GM10266 (cell line): ENCODE measurements around the gene CDYL.

ENCODE experiments used
- DNase-seq: peaks from one replicate; pipeline ENCODE4 v3.0.0; 2012; ENCODE audit errors: extremely low spot score
- CTCF ChIP-seq: IDR thresholded peaks from 2 replicates; pipeline ENCODE4 v1.5.1; 2012; ENCODE audit warnings: mild to moderate bottlenecking, low read depth; ENCODE audit not compliant: control insufficient read depth, insufficient read depth; ENCODE audit errors: missing control alignments

CDYL gene

GRCh38 chr6:4732691-4733315 lies 43.4 kb upstream of the CDYL start:
- no peak for TF ChIP-seq CTCF
- DNase-seq, result no peak

DNA sequence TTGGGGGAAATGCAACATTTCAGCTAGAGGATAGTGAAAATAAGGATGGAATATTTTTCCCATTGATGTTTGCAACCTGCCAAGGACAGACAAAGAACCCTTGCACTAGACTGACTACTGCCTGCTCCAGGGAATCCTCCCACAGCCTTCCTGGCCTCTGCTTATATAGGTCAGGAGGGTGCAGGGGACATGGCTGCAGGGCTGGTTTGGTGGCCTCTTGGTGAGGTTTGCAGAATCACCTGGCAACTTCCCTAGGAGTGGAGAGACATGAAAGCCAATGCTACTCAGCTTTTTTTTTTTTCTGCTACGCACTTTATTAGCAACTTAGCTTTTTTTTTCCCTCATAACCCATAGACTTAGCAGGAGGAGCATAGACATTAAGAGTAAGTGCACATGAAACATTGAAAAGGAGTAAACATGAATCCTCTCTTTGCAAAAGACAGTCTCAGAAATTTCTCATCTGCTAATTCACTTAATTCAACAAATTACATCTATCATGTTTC lies 39.8 kb upstream of the CDYL start:
- no peak for TF ChIP-seq CTCF
- no peak for DNase-seq

- TF ChIP-seq CTCF, result no peak
- no peak for DNase-seq
Measured at GRCh38 chr6:4740032-4740431, 36.2 kb upstream of the CDYL start.

DNA sequence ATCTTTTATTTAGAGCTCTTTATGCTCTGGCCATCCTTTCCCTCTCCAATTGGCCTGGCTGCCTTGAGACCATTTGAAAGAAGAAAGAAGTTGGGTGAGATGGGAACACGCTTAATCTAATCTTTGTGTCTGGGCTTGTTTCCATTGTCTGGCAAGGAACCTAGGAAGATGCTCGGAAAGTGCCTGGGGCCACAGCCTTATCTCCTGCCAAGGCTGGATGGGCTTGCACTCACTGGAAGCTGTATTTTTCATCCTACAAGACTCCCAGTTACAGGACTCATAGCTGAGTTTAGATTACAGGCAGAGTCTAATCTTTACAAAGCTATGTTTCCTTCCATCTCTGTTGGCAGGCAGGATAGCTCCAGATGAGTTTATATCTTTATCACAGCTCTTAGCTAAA lies 33.1 kb upstream of the CDYL start:
- TF ChIP-seq CTCF, result no peak
- no peak for DNase-seq

- DNase-seq, result no peak
- TF ChIP-seq CTCF, result no peak
Measured at GRCh38 chr6:4743926-4744325, 32.3 kb upstream of the CDYL start.

DNA sequence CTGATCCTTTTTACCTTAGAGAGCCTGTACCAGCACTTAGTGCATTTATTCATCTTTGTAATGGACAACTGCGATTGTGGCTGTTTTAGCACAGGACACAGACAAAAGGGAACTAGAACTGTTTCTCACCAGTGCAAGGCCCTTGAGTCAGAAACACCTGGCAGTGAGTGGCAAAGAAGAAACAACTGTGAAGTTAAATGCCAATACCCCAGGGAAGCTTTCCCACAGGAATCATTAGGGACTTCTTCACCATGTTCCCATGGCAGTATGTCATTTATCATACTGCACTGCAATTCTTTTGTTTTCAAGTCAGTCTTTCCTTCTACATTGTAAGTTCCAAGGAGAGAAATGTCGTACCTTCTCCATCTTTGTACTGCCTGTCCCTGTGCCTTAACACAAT lies 28.6 kb upstream of the CDYL start:
- TF ChIP-seq CTCF, result no peak
- DNase-seq, result no peak

- TF ChIP-seq CTCF, result no peak
- DNase-seq, result no peak
Measured at GRCh38 chr6:4751823-4752464, 24.3 kb upstream of the CDYL start.
